ENCODE measurements around the gene TLE1. TPM values are rescaled to one million over a fixed set of nuclear protein-coding genes. Genes with fewer than 3 reads are reported as not detected.

TLE1 gene
- total RNA-seq, 1 donor, result 9.0 TPM

Small RNA genes lying within 50 kb of the gene (small RNA-seq; reads per million reads assigned to genes)
- gene RNU6-1035P, result not detected

Other genes starting within 250 kb of the TLE1 start
- not detected in 2 replicates for gene SPATA31D4, start 238.9 kb upstream of the TLE1 start, total RNA-seq

Measured in osteoblast (primary cell).